GM12874 (cell line): Measurements from ENCODE around the gene USP48.

Experiments used
- CTCF ChIP-seq: IDR thresholded peaks from 2 replicates; pipeline ENCODE4 v1.5.1; 2011; ENCODE audit warnings: low read depth, mild to moderate bottlenecking, control low read depth, low read length, moderate library complexity; ENCODE audit not compliant: insufficient read depth

The USP48 gene

GRCh38 chr1:21762022-21762404 lies 20.9 kb downstream of the USP48 start:
- TF ChIP-seq CTCF = no peak

- TF ChIP-seq CTCF = no peak
Observed at GRCh38 chr1:21761052-21761451, 21.9 kb downstream of the USP48 start.

GRCh38 chr1:21759818-21760217 lies 23.1 kb downstream of the USP48 start:
- TF ChIP-seq CTCF = no peak

GRCh38 chr1:21759182-21759581 lies 23.8 kb downstream of the USP48 start:
- no peak for TF ChIP-seq CTCF

- no peak for TF ChIP-seq CTCF
Observed at GRCh38 chr1:21758614-21759013, 24.3 kb downstream of the USP48 start.

- no peak for TF ChIP-seq CTCF
Observed at GRCh38 chr1:21756393-21757089, 26.4 kb downstream of the USP48 start.

GRCh38 chr1:21755067-21755466 lies 27.9 kb downstream of the USP48 start:
- no peak for TF ChIP-seq CTCF
